ENCODE measurements around the gene MYBPH. TPM values are rescaled to one million over a fixed set of nuclear protein-coding genes. Genes with fewer than 3 reads are reported as not detected.

MYBPH gene
- total and polyA plus RNA-seq, 2 of the 13 experiments (the other 11 are each of a cell fraction or from before 2014, with no cell fraction given), result not detected

DNA sequence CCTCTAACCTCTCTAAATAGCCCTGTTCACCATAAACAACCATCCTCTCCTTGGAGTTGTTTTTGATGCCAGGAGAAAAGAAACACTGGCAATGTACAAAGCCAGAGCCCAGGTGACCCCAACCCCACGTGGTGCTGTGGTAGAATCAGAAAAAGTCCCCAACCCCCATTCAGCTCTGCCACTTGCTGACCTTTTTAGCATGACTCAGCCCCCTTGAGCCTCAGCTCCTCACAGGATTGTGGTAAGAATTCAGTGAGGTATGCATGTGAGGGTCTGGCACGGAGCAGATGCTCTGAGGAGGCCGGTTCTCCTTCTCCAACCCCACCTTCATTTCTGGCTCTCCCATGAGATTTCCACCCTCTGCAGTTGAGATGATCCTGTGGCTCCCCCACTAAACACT lies 22.0 kb upstream of the MYBPH start:
- Histone ChIP-seq H3K36me3 (replicated peaks in 1 of 2; ENCODE audit: control insufficient read depth in 1 of 2, insufficient read depth in 2 of 2, low read length in 2 of 2) (no peaks in the 10 kb centered on the region), H3K4me1 (ENCODE audit: insufficient read depth, low read length) (peaks cover 13% of the 10 kb centered on the region), H3K27me3 (ENCODE audit: control insufficient read depth in 1 of 2, insufficient read depth in 2 of 2, low read length in 2 of 2) (peaks cover 0 to 7% of the 10 kb centered on the region in 2 experiments; a peak in 1 of 5 replicates), H3K4me3 (replicated peaks in 1 of 3; ENCODE audit: insufficient read depth in 1 of 3, low read depth in 2 of 3, low read length in 3 of 3) (no peak overlapping the region), H3K4me2 (ENCODE audit: low read depth, low read length) (no peak overlapping the region), H3K9me3 (ENCODE audit: low read length) (no peaks in the 10 kb centered on the region), H3K9ac (ENCODE audit: insufficient read depth, low read depth, low read length) (no peak overlapping the region), H3K27ac (ENCODE audit: extremely low read length, insufficient read depth, low read length) (no peak overlapping the region), H2AFZ (ENCODE audit: low read length) (no peak overlapping the region), H3K79me2 (ENCODE audit: insufficient read depth, low read length) (no peaks in the 10 kb centered on the region), H4K20me1 (ENCODE audit: insufficient read depth, low read length) (no peaks in the 10 kb centered on the region)
- ATAC-seq, result no peak
- WGBS (ENCODE audit: low lambda C conversion rate), result 43% methylated on average over 3 of the region's 3 CpGs
- BruUV-seq (replicated peaks), result no TSS peak
- intact Hi-C loops (cut with micrococcal nuclease; ENCODE audit: unreplicated experiment), result no loop called here
- in situ Hi-C loops (cut with HindIII; ENCODE audit: extremely low pct_ligation_motif_present, low pct_unique_long_range_greater_than_20kb), result no loop called here
- CTCF ChIA-PET (ENCODE audit: low intra/inter-chr PET ratio, low total read pairs), result no interaction called here
- TF ChIP-seq EHMT2 (IDR thresholded peaks at IDR 0.05; ENCODE audit: borderline replicate concordance, low read depth, low read length), result no peak
- POLR2A ChIA-PET, result no interaction called here
- no peak for DNase-seq (ENCODE audit: low spot score)
- FAIRE-seq, result no peak

DNA sequence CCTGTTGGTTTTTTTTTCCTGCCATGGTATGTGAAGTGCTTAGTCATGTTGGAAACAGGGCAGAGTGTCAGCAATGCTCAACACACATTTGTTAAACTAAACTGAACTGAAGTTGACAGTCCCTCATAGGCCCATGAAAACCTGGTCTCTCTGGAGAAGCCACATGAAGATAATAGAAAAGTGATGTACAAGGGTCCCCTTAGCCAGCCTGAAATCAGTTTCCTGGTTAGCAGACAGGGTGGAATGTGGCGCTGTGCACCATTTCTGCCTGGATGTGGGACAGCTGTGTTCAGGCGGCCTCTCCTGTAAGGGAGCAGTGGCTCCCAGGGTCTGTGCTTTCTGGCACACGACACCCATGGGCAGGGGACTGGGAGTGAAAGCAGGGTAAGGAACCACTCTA lies 20.7 kb upstream of the MYBPH start:
- no TSS peak for BruUV-seq (replicated peaks)
- Histone ChIP-seq H3K4me3 (replicated peaks in 1 of 3; ENCODE audit: insufficient read depth in 1 of 3, low read depth in 2 of 3, low read length in 3 of 3) (no peak overlapping the region), H3K4me2 (ENCODE audit: low read depth, low read length) (no peak overlapping the region), H3K36me3 (replicated peaks in 1 of 2; ENCODE audit: control insufficient read depth in 1 of 2, insufficient read depth in 2 of 2, low read length in 2 of 2) (no peaks in the 10 kb centered on the region), H2AFZ (ENCODE audit: low read length) (no peak overlapping the region), H3K79me2 (ENCODE audit: insufficient read depth, low read length) (no peaks in the 10 kb centered on the region), H3K27ac (ENCODE audit: extremely low read length, insufficient read depth, low read length) (no peak overlapping the region), H3K9me3 (ENCODE audit: low read length) (no peaks in the 10 kb centered on the region), H3K27me3 (ENCODE audit: control insufficient read depth in 1 of 2, insufficient read depth in 2 of 2, low read length in 2 of 2) (peaks cover 0 to 7% of the 10 kb centered on the region in 2 experiments; a peak in 1 of 5 replicates), H3K4me1 (ENCODE audit: insufficient read depth, low read length) (peaks cover 13% of the 10 kb centered on the region), H4K20me1 (ENCODE audit: insufficient read depth, low read length) (no peaks in the 10 kb centered on the region), H3K9ac (ENCODE audit: insufficient read depth, low read depth, low read length) (no peak overlapping the region)
- ChIA-PET CTCF (ENCODE audit: low intra/inter-chr PET ratio, low total read pairs) (no interaction called here), POLR2A (no interaction called here)
- DNase-seq (ENCODE audit: low spot score), result no peak
- peak; percentile 40; the same call in 2 of the 3 replicates for ATAC-seq
- FAIRE-seq, result no peak
- intact Hi-C loops (cut with micrococcal nuclease; ENCODE audit: unreplicated experiment), result no loop called here
- WGBS (ENCODE audit: low lambda C conversion rate), result 40% methylated on average over 1 of the region's 3 CpGs
- in situ Hi-C loops (cut with HindIII; ENCODE audit: extremely low pct_ligation_motif_present, low pct_unique_long_range_greater_than_20kb), result no loop called here
- TF ChIP-seq TCF7 (IDR thresholded peaks at IDR 0.05; ENCODE audit: low read depth), result no peak
- no peak for TF ChIP-seq ZNF772 (CRISPR knock-in tag; IDR thresholded peaks at IDR 0.05)

Data from HepG2 (cell line).